NCI-H2196 treated with DMSO at 0.1 percent for 48 hours (cell line): Measurements from ENCODE around the gene FRAT1.

Experiments
- DNase-seq: peaks from one replicate; lab custom pipeline; 2025; ENCODE audit not compliant: unreplicated experiment; lab: John Stamatoyannopoulos, UW

Gene FRAT1

DNA sequence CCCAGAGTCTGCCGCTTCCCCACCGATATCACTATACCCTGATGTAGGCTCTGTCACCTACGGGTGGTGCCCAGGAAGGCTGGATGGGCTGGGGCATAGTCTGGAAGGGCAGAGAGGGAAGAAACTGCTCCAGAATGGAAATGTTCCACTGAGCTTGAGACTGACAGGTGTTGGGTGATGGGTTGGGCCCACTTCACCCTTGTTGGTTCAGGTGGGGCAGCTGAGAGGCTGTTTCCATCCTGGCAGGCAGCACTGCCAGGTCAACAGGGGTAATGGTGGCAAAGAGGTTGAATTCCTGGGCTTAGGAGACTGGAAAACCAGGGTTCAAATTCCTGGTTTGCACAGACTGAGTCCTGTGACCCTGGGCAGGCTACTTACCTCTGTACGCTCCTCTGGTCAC is 44.0 kb downstream of the FRAT1 start:
- no peak for DNase-seq

DNA sequence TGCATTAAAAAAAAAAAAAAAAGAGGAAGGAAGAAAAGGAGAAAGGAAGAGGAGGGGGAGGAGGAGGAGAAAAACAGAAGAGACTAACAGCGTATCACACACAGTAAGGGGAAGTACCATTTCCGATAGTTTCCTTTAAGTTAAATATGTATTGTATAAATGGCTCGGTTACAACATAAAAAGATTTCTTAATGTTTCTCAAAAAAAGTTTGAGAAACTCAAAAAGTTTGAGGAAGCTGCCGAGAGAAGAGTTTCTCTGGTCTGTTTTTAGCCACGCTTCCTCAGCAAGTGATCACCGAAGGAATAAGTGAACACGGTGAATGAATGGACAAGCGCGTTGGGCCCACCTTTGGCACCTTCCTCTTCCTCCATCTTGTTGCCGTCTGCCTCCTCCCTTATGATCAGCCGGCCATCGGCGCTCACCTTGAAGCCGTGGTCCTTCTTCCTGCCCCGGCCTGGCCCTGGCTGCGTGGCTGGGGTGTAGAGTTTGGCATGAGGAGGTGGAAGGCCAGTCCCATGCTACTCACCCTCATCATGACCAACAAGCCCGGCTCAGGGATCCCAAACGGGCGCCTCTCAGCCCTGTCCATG is 46.8 kb downstream of the FRAT1 start:
- DNase-seq, result no peak

DNA sequence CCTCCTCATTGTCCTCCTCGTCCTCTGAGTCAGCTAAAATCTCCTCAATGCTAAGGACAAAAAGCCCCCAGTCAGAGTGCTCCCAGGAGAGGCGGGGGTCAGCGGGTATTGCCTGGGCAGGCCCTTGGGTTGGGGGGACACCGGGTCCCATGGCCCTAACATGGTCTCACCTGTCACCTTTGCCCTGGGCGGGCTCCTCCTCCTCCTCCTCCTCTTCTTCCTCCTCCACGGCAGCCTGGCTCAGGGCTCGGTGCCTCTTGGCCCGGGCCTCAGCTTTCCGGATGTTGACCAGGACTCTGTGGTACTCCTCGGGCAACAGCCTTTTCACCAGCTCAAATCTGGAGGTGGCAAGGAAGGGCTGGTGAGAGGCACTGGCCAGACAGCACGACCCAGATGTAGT is 47.5 kb downstream of the FRAT1 start:
- no peak for DNase-seq

DNA sequence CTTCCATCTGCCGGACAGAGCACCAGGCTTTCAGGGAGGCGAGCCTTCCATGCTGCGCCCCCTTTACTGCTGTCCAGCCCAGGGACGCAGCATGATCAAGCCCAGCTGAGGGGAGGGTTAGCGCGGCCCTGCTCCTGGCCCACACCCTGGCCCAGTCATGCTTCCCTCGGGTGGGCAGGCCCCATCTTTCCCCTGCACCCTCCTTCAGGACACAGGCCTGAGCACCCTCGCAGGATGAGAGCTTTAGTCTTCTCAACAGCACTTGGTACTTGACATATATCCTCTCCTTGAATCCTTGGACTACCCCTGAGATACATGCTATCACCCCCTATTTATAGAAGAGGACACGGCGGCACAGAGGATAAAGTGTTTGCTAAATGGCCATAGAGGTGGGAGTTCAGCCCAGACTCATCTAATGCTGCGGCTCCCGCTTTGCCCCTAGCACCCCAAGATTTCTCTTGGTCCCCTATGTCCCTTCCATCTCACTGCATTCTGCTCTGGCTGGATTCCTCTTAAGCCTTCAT is 48.1 kb downstream of the FRAT1 start:
- no peak for DNase-seq
